ENCODE measurements around the gene SLC25A46. TPM values are rescaled to one million over a fixed set of nuclear protein-coding genes. Genes with fewer than 3 reads are reported as not detected.
"Not testable (repeated sequence)": the region's sequence is repeated elsewhere in the genome, so short reads cannot be mapped to it uniquely, and the experiment has no call there.

The SLC25A46 gene
- total and polyA plus RNA-seq, 2 experiments from 2014 or later: 14.1 to 33.1 TPM

GRCh38 chr5:110784901-110785300, 46.1 kb downstream of the SLC25A46 start:
- Mint-ChIP-seq H3K27ac (no peak overlapping the region), H3K27me3 (ENCODE audit: insufficient read depth, low read depth, poor library complexity) (no peaks in the 10 kb centered on the region), H3K36me3 (ENCODE audit: low read depth) (no peaks in the 10 kb centered on the region), H3K4me3 (no peak overlapping the region), H3K4me1 (no peaks in the 10 kb centered on the region), H3K9me3 (no peaks in the 10 kb centered on the region; the same call in 1 of the 3 replicates)
- Histone ChIP-seq H3F3A (replicated peaks; ENCODE audit: low read depth) (no peaks in the 10 kb centered on the region), H2AFZ (no peak overlapping the region), H3K9me2 (ENCODE audit: insufficient read depth) (no peaks in the 10 kb centered on the region), H3K27me3 (ENCODE audit: insufficient read depth) (no peaks in the 10 kb centered on the region), H3K4me1 (ENCODE audit: insufficient read depth) (no peaks in the 10 kb centered on the region), H4K20me1 (replicated peaks; ENCODE audit: insufficient read depth) (no peaks in the 10 kb centered on the region), H3K36me3 (ENCODE audit: insufficient read depth) (no peaks in the 10 kb centered on the region), H3K27ac (ENCODE audit: low read depth) (no peak overlapping the region), H3K4me3 (no peak overlapping the region), H3K79me2 (replicated peaks; ENCODE audit: insufficient read depth) (no peaks in the 10 kb centered on the region), H3K4me2 (no peak overlapping the region)
- TF ChIP-seq ZNF462 (CRISPR knock-in tag; IDR thresholded peaks at IDR 0.05) (no peak), JUNB (IDR thresholded peaks at IDR 0.05; ENCODE audit: unreplicated experiment) (no peak), ZNF331 (CRISPR knock-in tag; IDR thresholded peaks at IDR 0.05; ENCODE audit: low read depth) (no peak), EZH2phosphoT487 (IDR thresholded peaks at IDR 0.05; ENCODE audit: unreplicated experiment) (no peak)
- no peak for ATAC-seq
- no peak for DNase-seq (ENCODE audit: low spot score)

- H3K4me3 ChIP-seq: no peak overlapping the region
- H3K27ac ChIP-seq (ENCODE audit: low read depth): no peak overlapping the region
- no peaks in the 10 kb centered on the region for H4K20me1 ChIP-seq (replicated peaks; ENCODE audit: insufficient read depth)
- H3F3A ChIP-seq (replicated peaks; ENCODE audit: low read depth): no peaks in the 10 kb centered on the region
- DNase-seq (ENCODE audit: low spot score): no peak
- H3K4me1 ChIP-seq (ENCODE audit: insufficient read depth): no peaks in the 10 kb centered on the region
- Mint-ChIP-seq H3K27ac (no peak overlapping the region), H3K4me1 (no peaks in the 10 kb centered on the region), H3K27me3 (ENCODE audit: insufficient read depth, low read depth, poor library complexity) (no peaks in the 10 kb centered on the region), H3K36me3 (ENCODE audit: low read depth) (no peaks in the 10 kb centered on the region), H3K4me3 (no peak overlapping the region), H3K9me3 (no peaks in the 10 kb centered on the region; the same call in 1 of the 3 replicates)
- no peak for TF ChIP-seq ZNF114 (CRISPR knock-in tag; IDR thresholded peaks at IDR 0.05)
- no peak overlapping the region for H3K4me2 ChIP-seq
- H3K36me3 ChIP-seq (ENCODE audit: insufficient read depth): no peaks in the 10 kb centered on the region
- H3K79me2 ChIP-seq (replicated peaks; ENCODE audit: insufficient read depth): no peaks in the 10 kb centered on the region
- H2AFZ ChIP-seq: no peak overlapping the region
- ATAC-seq: no peak
- H3K9me2 ChIP-seq (ENCODE audit: insufficient read depth): no peaks in the 10 kb centered on the region
- H3K27me3 ChIP-seq (ENCODE audit: insufficient read depth): no peaks in the 10 kb centered on the region
Measured at GRCh38 chr5:110785356-110785755, 46.5 kb downstream of the SLC25A46 start.

GRCh38 chr5:110788006-110788405, 49.2 kb downstream of the SLC25A46 start:
- H3K4me1 ChIP-seq (ENCODE audit: insufficient read depth); H3K27ac Mint-ChIP-seq; H3K4me3 ChIP-seq; H3K9me3 Mint-ChIP-seq; H3K79me2 ChIP-seq (replicated peaks; ENCODE audit: insufficient read depth); H3K27me3 Mint-ChIP-seq (ENCODE audit: insufficient read depth, low read depth, poor library complexity); DNase-seq (ENCODE audit: low spot score); H3K36me3 Mint-ChIP-seq (ENCODE audit: low read depth); H3K27ac ChIP-seq (ENCODE audit: low read depth); H4K20me1 ChIP-seq (replicated peaks; ENCODE audit: insufficient read depth); ATAC-seq; H3K4me2 ChIP-seq; H3K4me3 Mint-ChIP-seq; H3K9me2 ChIP-seq (ENCODE audit: insufficient read depth); H3K36me3 ChIP-seq (ENCODE audit: insufficient read depth); H2AFZ ChIP-seq; H3K27me3 ChIP-seq (ENCODE audit: insufficient read depth); H3F3A ChIP-seq (replicated peaks; ENCODE audit: low read depth); H3K4me1 Mint-ChIP-seq: not testable (repeated sequence)
